HG02938 (cell line): Measurements from ENCODE around the gene SNCAIP.
A peak's percentile ranks its signal among the peaks of the same experiment; 100 is the strongest.

ENCODE experiments used
- ATAC-seq: cut with Tn5 transposase; IDR thresholded peaks from one replicate; pipeline ENCODE4 v1.9.1; 2021; ENCODE audit warnings: mild to moderate bottlenecking, moderate library complexity; ENCODE audit not compliant: unreplicated experiment

Gene SNCAIP

GRCh38 chr5:122492675-122493074 lies 180.6 kb downstream of the SNCAIP start:
- no peak for ATAC-seq

GRCh38 chr5:122493091-122494021 lies 181.3 kb downstream of the SNCAIP start:
- no peak for ATAC-seq

GRCh38 chr5:122494109-122494508 lies 182.1 kb downstream of the SNCAIP start:
- no peak for ATAC-seq

- ATAC-seq: no peak
Observed at GRCh38 chr5:122498163-122498562, 186.1 kb downstream of the SNCAIP start.

- no peak for ATAC-seq
Observed at GRCh38 chr5:122499585-122499984, 187.5 kb downstream of the SNCAIP start.

GRCh38 chr5:122500245-122501088 lies 188.4 kb downstream of the SNCAIP start:
- peak; percentile 64 for ATAC-seq

GRCh38 chr5:122501089-122501435 lies 189.0 kb downstream of the SNCAIP start:
- no peak for ATAC-seq

- ATAC-seq: no peak
Observed at GRCh38 chr5:122507045-122507444, 195.0 kb downstream of the SNCAIP start.

GRCh38 chr5:122507581-122507980 lies 195.5 kb downstream of the SNCAIP start:
- no peak for ATAC-seq

GRCh38 chr5:122508623-122509022 lies 196.6 kb downstream of the SNCAIP start:
- no peak for ATAC-seq
